ENCODE measurements around the gene SLC23A1.

SLC23A1 gene

GRCh38 chr5:139401546-139401945 lies 18.4 kb upstream of the SLC23A1 start:
- TF ChIP-seq CTCF (IDR thresholded peaks at IDR 0.05) = no peak
- Histone ChIP-seq H3K36me3 (no peaks in the 10 kb centered on the region), H3K9me3 (no peaks in the 10 kb centered on the region), H3K4me1 (peaks cover 0 to 20% (median 10%) of the 10 kb centered on the region in 4 donors), H3K4me3 (no peak overlapping the region), H3K27me3 (no peaks in the 10 kb centered on the region), H3K27ac (no peak overlapping the region)
- DNase-seq = no peak
- intact Hi-C loops (cut with DNase I; ENCODE audit: low total_unique reads) = no loop called here

GRCh38 chr5:139399501-139400121 lies 16.5 kb upstream of the SLC23A1 start:
- Histone ChIP-seq H3K9me3 (no peaks in the 10 kb centered on the region), H3K4me1 (peaks cover 0 to 23% (median 13%) of the 10 kb centered on the region in 4 donors), H3K27ac (no peak overlapping the region), H3K27me3 (peaks cover 0 to 8% of the 10 kb centered on the region in 2 donors), H3K4me3 (no peak overlapping the region), H3K36me3 (no peaks in the 10 kb centered on the region)
- DNase-seq = no peak
- no peak for TF ChIP-seq CTCF (IDR thresholded peaks at IDR 0.05)
- intact Hi-C loops (cut with DNase I; ENCODE audit: low total_unique reads) = no loop called here

- no peak overlapping the region for H3K27ac ChIP-seq
- no peak for TF ChIP-seq CTCF (IDR thresholded peaks at IDR 0.05)
- H3K4me1 ChIP-seq = peaks cover 0 to 28% (median 14%) of the 10 kb centered on the region in 4 donors
- no peak overlapping the region for H3K4me3 ChIP-seq
- no peaks in the 10 kb centered on the region for H3K36me3 ChIP-seq
- no peaks in the 10 kb centered on the region for H3K9me3 ChIP-seq
- DNase-seq = no peak
- H3K27me3 ChIP-seq = peaks cover 0 to 23% of the 10 kb centered on the region in 2 donors
- intact Hi-C loops (cut with DNase I; ENCODE audit: low total_unique reads) = no loop called here
Observed at GRCh38 chr5:139397921-139398320, 14.8 kb upstream of the SLC23A1 start.

GRCh38 chr5:139396691-139397090 lies 13.6 kb upstream of the SLC23A1 start:
- H3K27me3 ChIP-seq = peaks cover 0 to 33% of the 10 kb centered on the region in 2 donors
- H3K4me3 ChIP-seq = no peak overlapping the region
- H3K4me1 ChIP-seq = peaks cover 0 to 36% (median 17%) of the 10 kb centered on the region in 4 donors
- intact Hi-C loops (cut with DNase I; ENCODE audit: low total_unique reads) = no loop called here
- no peaks in the 10 kb centered on the region for H3K36me3 ChIP-seq
- no peaks in the 10 kb centered on the region for H3K9me3 ChIP-seq
- H3K27ac ChIP-seq = no peak overlapping the region
- DNase-seq = no peak
- TF ChIP-seq CTCF (IDR thresholded peaks at IDR 0.05) = no peak

- Histone ChIP-seq H3K4me1 (peaks cover 0 to 39% (median 17%) of the 10 kb centered on the region in 4 donors), H3K27ac (no peak overlapping the region), H3K27me3 (peaks cover 0 to 33% of the 10 kb centered on the region in 2 donors), H3K4me3 (no peak overlapping the region), H3K9me3 (no peaks in the 10 kb centered on the region), H3K36me3 (no peaks in the 10 kb centered on the region)
- no peak for TF ChIP-seq CTCF (IDR thresholded peaks at IDR 0.05)
- DNase-seq = no peak
- intact Hi-C loops (cut with DNase I; ENCODE audit: low total_unique reads) = no loop called here
Observed at GRCh38 chr5:139395844-139396640, 12.9 kb upstream of the SLC23A1 start.
